Left lung (tissue), 10 donors: ENCODE data around the gene GOLGA8A. TPM values are rescaled to one million over a fixed set of nuclear protein-coding genes. Genes with fewer than 3 reads are reported as not detected.
"Not testable (repeated sequence)": the region's sequence is repeated elsewhere in the genome, so short reads cannot be mapped to it uniquely, and the experiment has no call there.

ENCODE experiments used
- ATAC-seq: fragments of 200-7000 bp; cut with Tn5 transposase; one replicate; pipeline ENCODE4 v1.9.1; 2020; ENCODE audit warnings: moderate library complexity
- DNase-seq, 4 donors: peaks; one replicate each; pipeline ENCODE4 v3.0.0-alpha.2; 2013 to 2020
- H3K27ac ChIP-seq, 2 donors: fragments of 200-600 bp; sonication (generic) in 1 of 2; one replicate each; pipeline versions ENCODE4 v1.5.0 to v1.8.0; 2020 to 2021
- H3K27me3 ChIP-seq, 2 donors: fragments of 200-600 bp; sonication (generic) in 1 of 2; one replicate each; pipeline versions ENCODE4 v1.5.0 to v1.8.0; 2020 to 2021
- H3K36me3 ChIP-seq, 2 donors: fragments of 200-600 bp; sonication (generic) in 1 of 2; one replicate each; pipeline versions ENCODE4 v1.5.0 to v1.8.0; 2020 to 2021
- H3K4me1 ChIP-seq, 2 donors: fragments of 200-600 bp; one replicate each; pipeline ENCODE4 v1.8.0; 2021
- H3K4me3 ChIP-seq, 2 donors: fragments of 200-600 bp; sonication (generic) in 1 of 2; one replicate each; pipeline versions ENCODE4 v1.5.0 to v1.8.0; 2020 to 2021; ENCODE audit warnings: mild to moderate bottlenecking in 1 of 2
- H3K9me3 ChIP-seq, 2 donors: fragments of 200-600 bp; sonication (generic) in 1 of 2; one replicate each; pipeline versions ENCODE4 v1.5.0 to v1.8.0; 2020 to 2021
- CTCF ChIP-seq, 2 donors: fragments of 200-600 bp; sonication (generic) in 1 of 2; IDR thresholded peaks; one replicate each; pipeline versions ENCODE4 v1.5.0 to v1.8.0; 2021; ENCODE audit warnings: antibody characterized with exemption in 2 of 2
- intact Hi-C, 2 donors: fragments of 100-400 bp; cut with DNase I; formaldehyde crosslinking; loops; one replicate each; pipeline versions ENCODE4 v1.11.2 to v1.14.2; 2022
- polyA plus RNA-seq, 6 donors: library from polyadenylated mRNA; unstranded; fragments of 120-200 nt; gene quantifications; one replicate each; pipeline ENCODE4 v1.2.1, GENCODE V29; 2013; ENCODE audit not compliant: insufficient read length in 6 of 6
- total RNA-seq, 2 donors: library from RNA; stranded (reverse); fragmentation: NEBNext Ultra II Directional; extraction: Animal tissue kit (Norgen Biotek cat#: 25700); gene quantifications; one replicate each; pipeline ENCODE4 v1.2.1, GENCODE V29; 2021
- donor health status: DM: no; HTN: yes; CAD: no.
- donor health status: DM: no; HTN: no; CAD: no.

Gene GOLGA8A
- total and polyA plus RNA-seq, 8 donors, result 25.4 to 318 (median 228) TPM

GRCh38 chr15:34435658-34436057 is 1.9 kb downstream of the GOLGA8A start:
- H3K27me3 ChIP-seq, result peaks cover 0 to 62% of the 10 kb centered on the region in 2 donors
- no peak for DNase-seq
- ATAC-seq, result no peak
- H3K27ac ChIP-seq, result no peak overlapping the region
- no peak overlapping the region for H3K4me3 ChIP-seq
- no peaks in the 10 kb centered on the region for H3K36me3 ChIP-seq
- no peak for TF ChIP-seq CTCF (IDR thresholded peaks at IDR 0.05)
- H3K4me1 ChIP-seq, result peaks cover 0 to 14% of the 10 kb centered on the region in 2 donors
- intact Hi-C loops, result no loop called here
- no peaks in the 10 kb centered on the region for H3K9me3 ChIP-seq

- Histone ChIP-seq H3K4me3 (no peak overlapping the region), H3K36me3 (no peaks in the 10 kb centered on the region), H3K9me3 (no peaks in the 10 kb centered on the region), H3K4me1 (peaks cover 0 to 14% of the 10 kb centered on the region in 2 donors), H3K27ac (no peak overlapping the region), H3K27me3 (peaks cover 0 to 57% of the 10 kb centered on the region in 2 donors)
- intact Hi-C loops, result no loop called here
- TF ChIP-seq CTCF (IDR thresholded peaks at IDR 0.05), result no peak
- DNase-seq (peak in 1 of 4 donors; percentile 79), ATAC-seq (no peak)
Measured at GRCh38 chr15:34434627-34435305, 2.8 kb downstream of the GOLGA8A start.

- H3K9me3 ChIP-seq, ATAC-seq, H3K4me3 ChIP-seq, DNase-seq, intact Hi-C loops, H3K27ac ChIP-seq, H3K36me3 ChIP-seq: not testable (repeated sequence)
- Histone ChIP-seq H3K27me3 (peaks cover 0 to 50% of the 10 kb centered on the region in 2 donors), H3K4me1 (peaks cover 0 to 14% of the 10 kb centered on the region in 2 donors)
Measured at GRCh38 chr15:34433956-34434626, 3.5 kb downstream of the GOLGA8A start.

GRCh38 chr15:34430642-34431041 is 7.0 kb downstream of the GOLGA8A start:
- DNase-seq, intact Hi-C loops, H3K9me3 ChIP-seq, H3K4me1 ChIP-seq, H3K27ac ChIP-seq, ATAC-seq, H3K36me3 ChIP-seq, H3K4me3 ChIP-seq: not testable (repeated sequence)
- peaks cover 0 to 18% of the 10 kb centered on the region in 2 donors for H3K27me3 ChIP-seq

GRCh38 chr15:34423425-34424090 is 14.1 kb downstream of the GOLGA8A start:
- H3K9me3 ChIP-seq, H3K4me3 ChIP-seq, H3K27ac ChIP-seq, H3K4me1 ChIP-seq, H3K27me3 ChIP-seq, H3K36me3 ChIP-seq, DNase-seq, ATAC-seq, intact Hi-C loops: not testable (repeated sequence)

GRCh38 chr15:34420953-34421352 is 16.7 kb downstream of the GOLGA8A start:
- H3K9me3 ChIP-seq, H3K4me3 ChIP-seq, DNase-seq, H3K27me3 ChIP-seq, H3K4me1 ChIP-seq, H3K27ac ChIP-seq, H3K36me3 ChIP-seq, ATAC-seq, intact Hi-C loops: not testable (repeated sequence)

- H3K4me1 ChIP-seq, intact Hi-C loops, H3K36me3 ChIP-seq, ATAC-seq, H3K9me3 ChIP-seq, H3K4me3 ChIP-seq, H3K27ac ChIP-seq, H3K27me3 ChIP-seq: not testable (repeated sequence)
- DNase-seq, result peak in 1 of 4 donors; percentile 20
Measured at GRCh38 chr15:34418435-34418834, 19.2 kb downstream of the GOLGA8A start.

- ATAC-seq, H3K9me3 ChIP-seq, H3K4me1 ChIP-seq, H3K27ac ChIP-seq, intact Hi-C loops, H3K36me3 ChIP-seq, H3K4me3 ChIP-seq, H3K27me3 ChIP-seq: not testable (repeated sequence)
- peak in 1 of 4 donors; percentile 44 for DNase-seq
Measured at GRCh38 chr15:34409511-34409910, 28.1 kb downstream of the GOLGA8A start.

- ATAC-seq, H3K9me3 ChIP-seq, H3K27me3 ChIP-seq, DNase-seq, H3K27ac ChIP-seq, H3K36me3 ChIP-seq, intact Hi-C loops, H3K4me3 ChIP-seq, H3K4me1 ChIP-seq: not testable (repeated sequence)
Measured at GRCh38 chr15:34408973-34409372, 28.6 kb downstream of the GOLGA8A start.

GRCh38 chr15:34403899-34404298 is 33.7 kb downstream of the GOLGA8A start:
- DNase-seq, H3K27me3 ChIP-seq, H3K27ac ChIP-seq, H3K9me3 ChIP-seq, ATAC-seq, intact Hi-C loops, H3K36me3 ChIP-seq, H3K4me1 ChIP-seq, H3K4me3 ChIP-seq: not testable (repeated sequence)

GRCh38 chr15:34403160-34403598 is 34.4 kb downstream of the GOLGA8A start:
- H3K4me1 ChIP-seq, H3K4me3 ChIP-seq, DNase-seq, H3K36me3 ChIP-seq, ATAC-seq, H3K9me3 ChIP-seq, H3K27me3 ChIP-seq, intact Hi-C loops, H3K27ac ChIP-seq: not testable (repeated sequence)
